Lower leg skin (tissue), 4 donors: ENCODE measurements around the gene BAIAP2L2. TPM values are rescaled to one million over a fixed set of nuclear protein-coding genes. Genes with fewer than 3 reads are reported as not detected.

ENCODE experiments used
- DNase-seq, 2 donors: peaks; one replicate each; pipeline ENCODE4 v3.0.0-alpha.2; 2019; ENCODE audit warnings: low spot score in 2 of 2
- H3K4me3 ChIP-seq: fragments of 200-600 bp; sonication (generic); 2 replicates; pipeline ENCODE4 v1.5.1; 2017; ENCODE audit warnings: mild to moderate bottlenecking, low read depth; ENCODE audit not compliant: poor library complexity, severe bottlenecking
- CTCF ChIP-seq, 3 donors: fragments of 450-650 bp; IDR thresholded peaks; one replicate each; pipeline ENCODE4 v1.5.1; 2016; ENCODE audit warnings: antibody characterized with exemption in 3 of 3, mild to moderate bottlenecking in 3 of 3, moderate library complexity in 2 of 3
- POLR2A ChIP-seq, 2 donors: fragments of 450-650 bp; IDR thresholded peaks; one replicate each; pipeline ENCODE4 v1.6.1; 2016 to 2017; ENCODE audit warnings: antibody characterized with exemption in 2 of 2, mild to moderate bottlenecking in 1 of 2, moderate library complexity in 1 of 2
- WGBS, 2 donors: methylation state at CpG; one replicate each; pipeline ENCODE4 v1.1.5; 2018; 5-methylcytosine and 5-hydroxymethylcytosine counted together
- intact Hi-C: fragments of 100-400 bp; cut with DNase I; formaldehyde crosslinking; loops from one replicate; pipeline ENCODE4 v1.15.0; 2023; ENCODE audit warnings: low total_unique reads
- total RNA-seq, 4 donors: library from RNA; depleted of rRNA; stranded (reverse); fragments of >200 nt; gene quantifications; one replicate each; pipeline ENCODE4 v1.1.0, GENCODE V29; 2016

The BAIAP2L2 gene
- total RNA-seq, 4 donors from 2014 or later = 1.3 to 2.3 (median 2.1) TPM

- 78 to 84% methylated on average over 13 of the region's 13 CpGs for WGBS, 2 donors
- H3K4me3 ChIP-seq = no peak overlapping the region
- intact Hi-C loops = no loop called here
- no peak for TF ChIP-seq POLR2A (IDR thresholded peaks at IDR 0.05)
- no peak for TF ChIP-seq CTCF (IDR thresholded peaks at IDR 0.05)
- DNase-seq = no peak
These were observed 23.5 kb downstream of the BAIAP2L2 start for GRCh38 chr22:38086942-38087341.

GRCh38 chr22:38086001-38086845 lies 24.3 kb downstream of the BAIAP2L2 start:
- DNase-seq = no peak
- WGBS, 2 donors = 87 to 90% methylated on average over 23 to 24 of the region's 25 CpGs
- intact Hi-C loops = no loop called here

GRCh38 chr22:38085501-38085900 lies 25.0 kb downstream of the BAIAP2L2 start:
- DNase-seq = no peak
- no peak overlapping the region for H3K4me3 ChIP-seq
- intact Hi-C loops = no loop called here
- TF ChIP-seq CTCF (IDR thresholded peaks at IDR 0.05) (no peak), POLR2A (IDR thresholded peaks at IDR 0.05) (no peak)
- WGBS, 2 donors = 60 to 74% methylated on average over 4 to 5 of the region's 5 CpGs

More at GRCh38 chr22:38086001-38086845, 24.3 kb downstream of the BAIAP2L2 start:
- TF ChIP-seq CTCF (IDR thresholded peaks at IDR 0.05) (no peak), POLR2A (IDR thresholded peaks at IDR 0.05) (no peak)
- H3K4me3 ChIP-seq = no peak overlapping the region

GRCh38 chr22:38085056-38085455 lies 25.4 kb downstream of the BAIAP2L2 start:
- no peak for DNase-seq
- WGBS, 2 donors = 93 to 94% methylated on average over 12 of the region's 12 CpGs
- no peak for TF ChIP-seq CTCF (IDR thresholded peaks at IDR 0.05)
- TF ChIP-seq POLR2A (IDR thresholded peaks at IDR 0.05) = no peak

GRCh38 chr22:38083931-38084631 lies 26.4 kb downstream of the BAIAP2L2 start, which contains the start of gene SLC16A8:
SLC16A8 (minus strand) TSS chr22:38084184; CDS start chr22:38082873, 1,311 bp downstream.
- H3K4me3 ChIP-seq = no peak within 1 kb of the TSS
- intact Hi-C loops = no loop called here
- WGBS, 2 donors = 76 to 78% methylated on average over 14 to 16 of the region's 16 CpGs
- DNase-seq = no peak
- TF ChIP-seq CTCF (IDR thresholded peaks at IDR 0.05) (no peak), POLR2A (IDR thresholded peaks at IDR 0.05) (no peak)

More at GRCh38 chr22:38085056-38085455, 25.4 kb downstream of the BAIAP2L2 start:
- H3K4me3 ChIP-seq = no peak overlapping the region
- intact Hi-C loops = no loop called here
